Retina (tissue), 1 donor: Measurements from ENCODE around the gene ITFG1.
"Not testable (repeated sequence)": the region's sequence is repeated elsewhere in the genome, so short reads cannot be mapped to it uniquely, and the experiment has no call there.

ENCODE experiments used
- DNase-seq: peaks from one replicate; pipeline ENCODE4 v3.0.0-alpha.2; 2016

The ITFG1 gene

DNA sequence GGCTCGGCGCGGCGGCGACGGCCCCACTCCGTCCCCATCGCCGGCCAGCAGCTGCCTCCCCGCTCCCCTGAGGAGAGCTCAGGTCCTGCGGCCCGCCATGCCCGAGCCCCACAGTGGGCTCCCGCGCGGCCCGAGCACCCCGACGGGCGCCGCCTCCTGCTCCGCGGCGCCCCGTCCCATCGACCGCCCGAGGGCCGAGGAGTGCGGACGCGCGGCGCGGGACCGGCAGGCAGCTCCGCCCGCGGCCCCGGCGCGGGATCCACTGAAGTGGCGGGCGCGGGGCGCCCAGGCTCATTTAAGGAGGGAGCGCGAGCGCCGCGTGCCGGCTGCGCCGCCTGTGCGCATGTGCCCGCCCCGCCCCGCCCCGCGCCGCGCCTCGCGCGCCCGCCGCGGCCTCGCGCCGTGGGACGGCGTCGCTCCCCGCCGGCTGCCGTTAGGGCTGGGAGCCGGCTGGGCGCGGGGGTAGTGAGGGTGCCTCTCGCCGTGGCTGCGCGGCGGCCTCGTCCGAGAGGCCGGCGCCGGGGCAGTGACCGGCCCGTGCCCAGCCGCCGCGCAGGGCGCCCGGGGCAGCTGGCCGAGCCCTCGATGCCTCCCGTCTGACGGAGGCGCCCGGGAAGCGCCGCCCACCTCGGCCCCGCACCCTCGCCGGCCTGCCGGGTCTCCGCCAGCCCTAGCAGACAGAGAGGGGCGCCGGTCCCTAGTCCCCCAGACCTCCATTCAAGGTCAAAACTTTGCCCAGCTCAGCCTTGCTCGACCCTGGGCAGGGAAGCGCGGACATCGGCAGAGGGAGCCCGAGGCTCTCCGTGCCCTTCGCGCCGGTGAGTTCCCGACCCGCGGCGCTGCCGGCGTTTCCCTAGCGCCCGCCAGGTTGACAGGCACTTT, 316.9 kb downstream of the ITFG1 start, which contains the start of gene NETO2:
TSS of gene NETO2 (minus strand) at position 269 of the 882 bp plus-strand sequence. CDS start 333 bp downstream, outside the sequence.
- DNase-seq, result peak; percentile 90

DNA sequence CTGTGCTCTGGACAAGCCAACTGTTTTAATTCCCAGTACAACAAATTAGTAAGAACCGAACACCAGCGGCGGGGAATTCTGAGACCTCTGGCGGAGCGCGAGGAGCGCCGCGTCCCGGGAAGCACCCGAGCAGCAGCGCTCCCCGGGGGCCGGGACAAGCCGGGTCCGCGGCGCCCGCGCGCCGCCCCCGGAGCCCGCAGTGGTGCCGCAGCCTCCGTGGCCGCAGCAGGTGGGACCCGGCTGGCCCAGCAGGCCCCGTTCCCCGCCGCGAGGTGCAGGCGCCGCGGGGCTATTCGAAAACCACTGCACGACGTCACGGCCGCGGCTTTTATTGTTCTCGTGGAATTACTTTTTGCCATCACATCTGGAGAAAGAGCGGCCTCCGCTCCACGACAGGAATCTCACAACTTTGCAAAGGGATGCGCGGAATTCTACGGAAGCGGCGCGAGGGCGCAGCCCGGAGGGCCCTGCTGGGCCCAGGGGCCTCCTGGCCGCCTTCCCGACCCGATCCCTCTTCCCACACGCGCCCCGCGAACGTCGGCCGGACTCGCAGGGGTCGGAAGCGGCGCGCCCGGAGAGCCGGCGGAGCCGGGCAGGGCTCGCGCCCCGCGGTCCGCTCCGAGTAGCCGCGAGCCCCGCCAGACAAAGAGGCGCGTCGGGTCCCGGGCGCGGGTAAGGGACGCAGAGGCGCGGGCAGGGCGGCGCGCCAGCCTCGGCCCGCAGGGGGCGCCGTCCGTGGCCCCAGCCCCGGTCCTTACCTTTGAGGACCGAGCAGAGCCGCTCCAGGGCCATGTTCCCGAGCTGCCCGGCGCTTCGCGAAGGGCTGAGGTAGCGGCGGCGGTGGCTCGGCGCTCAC, 317.8 kb downstream of the ITFG1 start:
- DNase-seq, result peak; percentile 93

- DNase-seq, result no peak
Measured at GRCh38 chr16:47142486-47142820, 318.4 kb downstream of the ITFG1 start.

- DNase-seq, result peak; percentile 80
Measured at GRCh38 chr16:47141773-47142485, 318.9 kb downstream of the ITFG1 start.

DNA sequence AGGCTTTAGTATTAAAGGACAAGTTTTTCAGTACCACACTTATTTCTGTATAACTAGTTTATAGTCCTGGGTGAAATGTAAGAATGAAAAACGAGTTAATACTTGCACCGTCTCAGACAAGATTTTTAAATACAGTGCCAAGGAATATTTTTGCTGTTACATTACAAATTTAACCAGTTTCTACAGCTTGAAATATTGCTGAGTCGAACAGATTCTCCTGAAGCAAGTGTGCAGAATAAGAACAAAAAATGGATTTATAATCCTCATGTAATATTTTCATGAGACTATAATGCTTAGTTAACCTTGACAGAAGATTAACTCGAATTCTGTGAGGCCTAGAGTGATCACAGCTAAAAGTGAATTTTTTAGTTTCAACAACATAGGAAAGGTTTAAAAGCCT, 320.2 kb downstream of the ITFG1 start:
- no peak for DNase-seq

DNA sequence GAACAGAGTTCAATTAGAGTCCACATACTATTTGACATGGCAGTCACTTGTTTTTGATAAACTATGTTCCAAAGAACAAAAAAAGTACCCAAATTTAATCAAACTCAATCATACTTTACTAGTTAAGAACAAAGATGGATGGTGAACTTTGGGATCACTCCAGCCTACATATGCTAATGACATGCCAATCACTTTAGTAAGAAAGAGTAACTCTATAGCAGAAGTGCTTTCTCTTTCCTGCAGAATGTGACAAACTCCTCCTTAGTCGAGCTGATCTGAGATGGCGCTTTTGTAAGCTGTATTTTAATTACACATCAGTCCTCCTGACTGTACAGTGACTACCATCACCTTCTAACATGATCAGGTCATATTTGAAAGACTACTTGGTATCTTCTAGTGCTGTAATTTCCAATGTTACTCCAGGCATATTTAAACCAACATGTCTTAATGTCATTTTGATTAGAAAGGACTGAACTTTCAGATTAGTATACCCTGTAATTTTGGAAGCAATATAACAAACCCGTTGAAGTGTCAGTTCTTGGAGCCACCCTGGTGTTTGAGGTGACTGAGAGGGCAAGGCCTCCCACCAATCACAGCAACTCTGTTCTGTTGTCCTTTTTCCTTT, 321.2 kb downstream of the ITFG1 start:
- no peak for DNase-seq

- DNase-seq, result not testable (repeated sequence)
Measured at GRCh38 chr16:47137925-47138324, 322.9 kb downstream of the ITFG1 start.

DNA sequence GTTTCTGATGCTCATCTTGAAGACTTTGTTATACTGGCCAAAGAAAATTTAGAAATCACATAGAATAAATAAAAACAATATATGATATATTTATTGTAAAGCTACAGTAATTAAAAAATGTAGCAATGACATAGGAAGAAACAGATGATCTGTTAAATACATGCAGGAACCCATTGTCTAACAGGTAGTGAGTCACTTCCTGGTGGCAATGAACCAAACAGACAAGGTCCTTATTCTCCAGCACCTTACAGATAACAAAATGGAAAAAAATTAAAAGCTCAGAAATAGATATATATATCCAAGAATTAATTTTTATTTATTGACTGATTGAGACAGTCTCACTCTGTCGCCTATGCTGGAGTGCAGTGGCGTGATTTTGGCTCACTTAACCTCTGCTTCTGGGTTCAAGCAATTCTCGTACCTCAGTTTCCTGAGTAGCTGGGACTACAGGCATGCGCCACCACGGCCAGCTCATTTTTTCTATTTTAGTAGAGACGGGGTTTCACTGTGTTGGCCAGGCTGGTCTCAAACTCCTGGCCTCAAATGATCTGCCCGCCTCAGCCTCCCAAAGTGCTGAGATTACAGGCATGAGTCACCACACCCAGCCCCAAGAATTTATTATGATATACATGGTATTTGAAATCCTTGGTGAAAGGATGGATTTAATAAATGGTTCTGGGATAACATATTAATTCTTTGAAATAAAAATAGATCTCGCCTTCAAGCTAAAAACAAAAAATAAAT, 324.6 kb downstream of the ITFG1 start:
- no peak for DNase-seq

DNA sequence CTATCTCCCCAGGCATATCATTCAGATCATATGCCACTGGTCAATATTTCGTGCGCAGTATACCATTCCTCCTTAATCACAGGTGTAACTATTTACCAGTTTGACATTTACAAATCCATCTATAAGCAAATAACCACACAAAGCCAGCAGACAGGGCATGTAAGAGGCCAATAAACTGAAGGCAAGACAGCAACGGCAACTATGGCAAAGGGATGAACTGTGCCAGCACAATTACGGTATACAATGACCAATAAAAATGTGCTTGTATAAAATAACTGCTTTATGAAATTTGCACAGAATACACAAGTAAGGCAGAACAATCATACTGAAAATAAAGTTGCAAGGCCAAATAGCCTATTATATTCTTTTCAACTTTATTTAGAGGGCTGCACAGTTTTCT, 326.3 kb downstream of the ITFG1 start:
- no peak for DNase-seq

DNA sequence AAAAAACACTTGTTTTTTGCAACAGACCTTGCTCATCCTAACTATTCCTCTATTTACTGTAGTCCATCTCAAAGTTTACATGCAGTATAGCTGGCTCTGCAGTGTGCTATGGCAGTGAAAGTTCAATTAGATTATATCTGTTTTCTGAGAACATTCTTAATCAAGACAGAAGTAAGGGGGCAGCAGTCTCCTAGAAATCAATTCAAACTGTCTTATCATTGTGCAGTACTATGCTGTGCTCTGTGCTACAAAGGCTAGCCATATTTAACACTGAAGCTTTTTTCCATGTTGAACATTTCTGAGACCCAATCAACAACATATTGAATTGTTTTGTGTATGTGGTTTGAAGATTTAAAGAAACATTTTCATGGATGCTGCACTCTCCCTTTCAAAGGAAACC, 328.6 kb downstream of the ITFG1 start:
- no peak for DNase-seq

DNA sequence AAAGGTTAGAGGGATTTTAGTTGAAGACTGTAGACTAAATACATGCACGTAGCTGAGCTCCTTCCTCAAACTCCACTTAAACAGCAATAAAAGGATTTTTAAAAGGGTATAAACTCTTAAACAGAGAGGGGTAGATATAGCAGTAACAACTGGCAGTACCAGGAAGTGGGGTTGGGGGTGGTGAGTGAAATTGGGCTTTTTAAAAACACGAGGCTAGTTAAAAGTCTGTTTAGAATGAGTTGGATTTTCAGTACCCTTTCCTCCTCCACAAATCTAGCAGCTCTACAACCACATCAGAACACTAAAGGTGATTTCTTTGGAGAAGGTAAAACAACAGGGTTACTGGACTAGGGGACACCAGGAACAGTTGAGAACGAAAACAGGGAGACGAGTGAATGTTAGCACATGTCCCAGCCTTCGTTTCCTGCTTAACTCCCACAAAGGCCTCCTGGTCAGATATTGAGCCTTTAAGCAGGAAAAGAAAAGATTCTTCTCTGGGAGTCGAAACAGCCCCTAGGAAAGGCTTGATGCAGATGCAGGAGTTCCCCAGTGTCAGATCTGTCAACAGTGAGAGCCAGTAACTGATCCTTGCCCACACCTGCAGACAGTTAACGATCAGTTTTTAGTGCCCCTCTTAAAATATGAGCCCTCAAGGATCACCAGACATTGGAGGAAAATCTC, 331.0 kb downstream of the ITFG1 start:
- DNase-seq, result no peak

GRCh38 chr16:47127541-47127940, 333.3 kb downstream of the ITFG1 start:
- peak; percentile 51 for DNase-seq

GRCh38 chr16:47125757-47126156, 335.1 kb downstream of the ITFG1 start:
- DNase-seq, result no peak

GRCh38 chr16:47113130-47113529, 347.7 kb downstream of the ITFG1 start:
- no peak for DNase-seq

- DNase-seq, result no peak
Measured at GRCh38 chr16:47110939-47111338, 349.9 kb downstream of the ITFG1 start.

DNA sequence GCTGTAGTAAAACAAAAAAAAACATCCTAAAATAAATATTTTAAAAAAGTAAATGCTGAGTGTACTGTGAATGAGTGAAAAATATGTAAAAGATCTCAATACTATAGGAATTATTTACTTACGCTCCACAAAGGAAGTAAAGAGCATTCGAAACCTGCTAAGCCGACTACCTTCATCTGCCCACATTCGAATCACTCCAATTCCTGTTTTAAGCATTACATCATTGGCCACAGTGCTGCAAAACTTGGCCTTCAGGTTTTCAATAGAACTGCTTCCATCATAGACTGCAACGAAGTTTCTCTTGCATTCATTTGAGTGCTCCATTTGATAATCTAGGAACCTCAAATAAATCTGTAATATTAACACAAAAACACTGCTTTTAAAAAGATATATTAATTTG, 351.5 kb downstream of the ITFG1 start:
- no peak for DNase-seq
